Measurements from ENCODE around the gene DUSP2.

The DUSP2 gene

DNA sequence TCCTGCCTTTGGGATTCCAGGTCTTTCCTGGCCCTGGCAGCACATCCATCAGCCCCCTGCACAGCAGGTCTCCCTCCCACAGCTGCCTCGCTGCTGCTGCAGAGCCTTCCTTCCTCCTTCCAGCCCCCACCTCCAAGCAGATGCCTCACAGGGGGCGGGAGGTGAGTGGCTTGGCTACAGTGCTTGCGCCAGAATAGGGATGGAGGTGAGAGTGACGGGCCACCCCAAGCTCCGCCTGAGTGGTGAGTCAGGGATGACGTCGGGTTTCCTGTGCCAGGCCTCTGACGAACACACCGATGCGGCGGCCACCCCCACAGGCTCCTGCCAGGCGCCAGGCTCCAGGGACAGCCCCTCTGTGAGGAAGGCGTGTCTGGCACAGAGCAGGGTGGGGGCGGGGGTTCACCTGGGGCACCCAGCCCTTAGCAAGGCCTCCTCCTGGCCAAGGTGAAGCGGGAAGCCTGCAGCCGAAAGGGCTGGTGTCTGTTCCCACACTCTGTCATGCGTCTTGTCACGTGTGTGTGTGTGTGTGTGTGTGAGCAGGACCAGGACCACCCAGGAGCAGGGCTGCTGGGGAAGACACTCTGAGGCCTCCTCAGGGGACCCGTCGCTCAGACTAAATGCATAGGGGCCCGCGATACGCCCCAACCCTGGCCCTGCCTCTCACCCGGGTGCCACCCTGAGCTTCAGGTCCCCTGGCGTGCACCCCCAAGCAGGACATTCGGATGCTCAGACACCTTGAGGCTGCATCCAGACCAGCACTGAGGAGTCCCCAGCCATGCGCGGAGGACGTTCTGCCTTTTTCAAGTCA, 3.4 kb upstream of the DUSP2 start:
- in situ Hi-C loops (cut with HindIII; ENCODE audit: low sequenced_read_pairs): no loop called here
- TF ChIP-seq, protein P1, sequence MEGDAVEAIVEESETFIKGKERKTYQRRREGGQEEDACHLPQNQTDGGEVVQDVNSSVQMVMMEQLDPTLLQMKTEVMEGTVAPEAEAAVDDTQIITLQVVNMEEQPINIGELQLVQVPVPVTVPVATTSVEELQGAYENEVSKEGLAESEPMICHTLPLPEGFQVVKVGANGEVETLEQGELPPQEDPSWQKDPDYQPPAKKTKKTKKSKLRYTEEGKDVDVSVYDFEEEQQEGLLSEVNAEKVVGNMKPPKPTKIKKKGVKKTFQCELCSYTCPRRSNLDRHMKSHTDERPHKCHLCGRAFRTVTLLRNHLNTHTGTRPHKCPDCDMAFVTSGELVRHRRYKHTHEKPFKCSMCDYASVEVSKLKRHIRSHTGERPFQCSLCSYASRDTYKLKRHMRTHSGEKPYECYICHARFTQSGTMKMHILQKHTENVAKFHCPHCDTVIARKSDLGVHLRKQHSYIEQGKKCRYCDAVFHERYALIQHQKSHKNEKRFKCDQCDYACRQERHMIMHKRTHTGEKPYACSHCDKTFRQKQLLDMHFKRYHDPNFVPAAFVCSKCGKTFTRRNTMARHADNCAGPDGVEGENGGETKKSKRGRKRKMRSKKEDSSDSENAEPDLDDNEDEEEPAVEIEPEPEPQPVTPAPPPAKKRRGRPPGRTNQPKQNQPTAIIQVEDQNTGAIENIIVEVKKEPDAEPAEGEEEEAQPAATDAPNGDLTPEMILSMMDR (IDR thresholded peaks at IDR 0.05; ENCODE audit: low read depth, low read length): no peak
- no peak overlapping the region for H3K4me3 ChIP-seq (ENCODE audit: low read depth, low read length)

DNA sequence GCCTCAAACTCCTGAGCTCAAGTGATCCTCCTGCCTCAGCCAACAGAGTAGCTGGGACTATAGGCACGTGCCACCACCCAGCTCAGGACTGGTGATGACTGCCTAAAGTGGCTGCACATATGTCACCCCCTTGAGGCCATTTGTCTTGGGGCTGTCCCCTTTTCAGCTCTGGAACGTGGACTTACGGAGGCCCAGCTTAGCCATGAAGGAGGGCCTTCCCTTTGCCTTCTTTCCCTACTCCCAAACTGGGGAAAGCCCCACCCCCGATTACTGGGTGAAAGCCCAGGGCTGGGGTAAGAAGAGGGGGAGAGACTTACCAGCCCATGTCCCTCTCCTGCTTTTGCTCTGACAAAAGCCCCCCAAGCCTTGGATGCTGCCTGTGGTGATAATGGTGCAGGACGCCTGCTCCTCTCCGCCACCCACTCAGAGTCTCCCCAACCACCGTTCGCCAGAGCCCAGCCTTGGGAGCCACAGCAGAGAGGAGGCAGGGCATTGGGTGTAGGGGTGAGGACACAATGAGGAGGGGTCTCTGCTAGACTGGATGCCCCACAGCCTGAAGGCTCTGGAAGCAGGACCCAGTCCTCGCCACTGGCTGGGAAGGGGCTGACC, 2.5 kb upstream of the DUSP2 start:
- in situ Hi-C loops (cut with HindIII; ENCODE audit: low sequenced_read_pairs): no loop called here
- DNase-seq (ENCODE audit: low read depth, low spot score): no peak
- TF ChIP-seq, protein P1 (IDR thresholded peaks at IDR 0.05; ENCODE audit: low read depth, low read length): no peak
- H3K4me3 ChIP-seq (ENCODE audit: low read depth, low read length): no peak overlapping the region

More for the DNA sequence above, 3.4 kb upstream of the DUSP2 start:
- DNase-seq (ENCODE audit: low read depth, low spot score): peak; percentile 88

DNA sequence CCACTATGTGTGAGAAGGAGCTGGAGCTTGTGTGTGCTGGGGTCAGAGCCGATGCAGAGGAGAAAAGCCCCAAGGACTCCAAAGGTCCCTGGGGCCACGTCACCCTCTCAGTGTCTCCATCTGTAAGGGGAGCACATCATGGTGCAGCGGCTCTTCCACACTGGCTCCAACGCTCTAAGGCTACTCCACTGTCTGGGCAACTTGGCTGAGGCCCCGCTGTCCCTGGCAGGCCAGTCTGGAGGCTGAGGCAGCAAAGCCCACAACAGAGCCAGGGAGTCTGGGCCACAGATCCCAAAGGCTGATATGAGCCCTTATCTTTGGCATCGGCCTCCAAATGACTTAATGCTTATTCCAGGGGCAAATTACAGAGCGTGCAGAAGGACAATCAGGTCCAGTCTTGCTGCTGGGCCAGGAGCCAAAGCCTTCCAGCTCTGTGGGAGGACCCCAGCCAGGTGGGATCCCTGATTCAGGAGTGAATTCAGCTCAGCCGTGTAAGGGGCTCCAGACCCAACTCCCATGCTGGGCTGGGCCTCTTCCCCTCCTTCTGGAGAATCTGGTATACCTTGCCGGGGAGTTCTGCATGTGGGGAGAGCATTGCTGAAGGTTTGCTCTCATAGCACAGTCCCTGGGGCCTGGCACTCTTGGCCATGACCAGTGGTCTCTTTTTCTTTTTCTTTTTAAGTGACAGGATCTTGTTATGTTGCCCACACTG, 1.8 kb upstream of the DUSP2 start:
- in situ Hi-C loops (cut with HindIII; ENCODE audit: low sequenced_read_pairs): no loop called here
- no peak overlapping the region for H3K4me3 ChIP-seq (ENCODE audit: low read depth, low read length)
- DNase-seq (ENCODE audit: low read depth, low spot score): no peak
- TF ChIP-seq, protein P1 (IDR thresholded peaks at IDR 0.05; ENCODE audit: low read depth, low read length): no peak

DNA sequence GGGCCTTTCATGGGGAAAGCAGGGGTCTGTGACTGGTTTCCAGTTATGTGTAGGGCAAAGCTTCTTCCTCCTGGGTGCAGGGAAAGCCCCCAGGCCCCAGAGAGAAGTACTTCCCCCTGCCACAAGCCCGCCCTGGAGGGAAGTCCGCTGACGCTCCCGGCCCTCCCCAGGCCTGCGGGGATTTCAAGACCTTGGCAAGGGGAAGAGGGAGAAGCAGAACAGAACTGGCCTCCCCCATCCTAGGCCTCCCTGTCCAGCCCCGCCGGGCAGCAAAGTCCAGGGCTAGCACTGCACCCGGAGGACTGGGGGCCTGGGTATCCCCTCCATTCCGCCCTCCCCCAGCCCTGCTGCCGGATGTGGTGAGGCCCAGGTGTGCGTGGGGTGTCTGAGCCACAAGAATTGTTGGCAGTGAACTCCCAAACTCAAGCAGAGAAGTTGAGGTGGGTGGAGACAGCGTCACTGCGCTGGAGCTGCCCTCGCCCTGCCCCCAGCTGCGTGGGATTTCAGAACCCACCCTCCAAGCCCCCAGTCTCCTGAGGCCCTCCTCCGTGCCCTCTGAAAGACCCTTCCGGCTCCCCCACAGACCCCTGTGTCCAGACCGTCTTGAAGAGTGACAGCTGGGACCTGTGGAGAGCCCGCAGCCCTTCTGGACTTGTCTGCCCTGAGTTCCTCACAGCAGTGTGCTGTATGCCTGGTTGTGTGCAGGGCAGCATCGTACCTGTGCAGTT, 1.1 kb upstream of the DUSP2 start:
- TF ChIP-seq, protein P1 (IDR thresholded peaks at IDR 0.05; ENCODE audit: low read depth, low read length): no peak
- no peak for DNase-seq (ENCODE audit: low read depth, low spot score)
- no peak overlapping the region for H3K4me3 ChIP-seq (ENCODE audit: low read depth, low read length)
- in situ Hi-C loops (cut with HindIII; ENCODE audit: low sequenced_read_pairs): no loop called here

DNA sequence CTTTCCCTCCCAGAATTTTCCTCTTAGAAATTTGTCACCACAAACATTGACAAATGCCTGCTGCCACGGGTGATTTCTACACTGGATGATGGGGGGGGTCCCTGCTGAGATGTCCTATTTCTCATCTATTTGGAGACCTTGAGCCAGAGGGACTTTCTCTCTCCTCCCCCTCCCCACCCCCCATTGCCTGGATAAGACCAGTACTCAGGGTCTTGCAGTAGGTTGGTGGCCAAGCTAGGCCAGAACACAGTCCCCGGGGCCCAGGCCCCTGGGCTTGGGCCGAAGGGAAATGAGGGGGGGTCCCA, 560 bp upstream of the DUSP2 start:
- DNase-seq (ENCODE audit: low read depth, low spot score): no peak
- H3K4me3 ChIP-seq (ENCODE audit: low read depth, low read length): no peak overlapping the region
- in situ Hi-C loops (cut with HindIII; ENCODE audit: low sequenced_read_pairs): no loop called here
- TF ChIP-seq, protein P1 (IDR thresholded peaks at IDR 0.05; ENCODE audit: low read depth, low read length): no peak

DNA sequence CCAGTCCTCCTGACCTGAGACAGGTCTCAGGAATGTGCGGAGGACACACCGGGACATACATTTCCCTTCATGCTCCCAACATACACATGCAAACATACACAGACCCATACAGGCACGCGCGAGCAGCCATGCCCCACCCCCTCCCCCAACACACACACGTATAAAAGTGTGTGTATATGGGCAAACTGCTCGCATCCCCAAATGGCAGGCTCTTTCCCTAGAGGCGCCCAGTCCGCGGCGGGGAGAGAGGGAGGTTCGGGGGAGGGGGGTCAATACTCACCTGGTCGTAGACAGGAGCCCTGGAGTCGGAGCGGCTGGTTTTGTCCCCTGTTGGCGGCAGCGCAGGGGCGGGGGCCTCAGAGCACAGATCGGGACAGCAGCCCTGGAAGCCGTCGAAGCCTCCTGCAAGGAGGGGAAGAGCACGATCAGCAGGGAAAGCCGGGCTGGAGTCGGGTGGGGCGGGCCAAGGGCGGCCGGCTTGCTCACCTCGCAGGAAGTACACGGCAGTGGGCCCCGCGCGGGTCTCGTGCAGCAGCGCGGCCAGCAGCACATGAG, 682 bp downstream of the DUSP2 start:
- DNase-seq (ENCODE audit: low read depth, low spot score): no peak
- H3K4me3 ChIP-seq (ENCODE audit: low read depth, low read length): peak overlapping the region; percentile 32
- in situ Hi-C loops (cut with HindIII; ENCODE audit: low sequenced_read_pairs): no loop called here
- TF ChIP-seq, protein P1 (IDR thresholded peaks at IDR 0.05; ENCODE audit: low read depth, low read length): no peak

Data from astrocyte of the spinal cord (primary cell).